Upper lobe of left lung (tissue), 4 donors: Measurements from ENCODE around the gene DDX39A.

Experiments
- POLR2A ChIP-seq, 4 donors: fragments of 450-650 bp; IDR thresholded peaks; one replicate each; pipeline ENCODE4 v1.5.1; 2016 to 2017; ENCODE audit warnings: antibody characterized with exemption in 4 of 4, mild to moderate bottlenecking in 2 of 4
- TF ChIP-seq, protein P1 (sequence below), 6 experiments: fragments of 450-650 bp in 4 of 6; fragments of 200-600 bp in 2 of 6; sonication (generic) in 2 of 6; IDR thresholded peaks; one replicate each; pipeline ENCODE4 v1.5.1; 2016 to 2019; ENCODE audit warnings: antibody characterized with exemption in 6 of 6

DNA sequence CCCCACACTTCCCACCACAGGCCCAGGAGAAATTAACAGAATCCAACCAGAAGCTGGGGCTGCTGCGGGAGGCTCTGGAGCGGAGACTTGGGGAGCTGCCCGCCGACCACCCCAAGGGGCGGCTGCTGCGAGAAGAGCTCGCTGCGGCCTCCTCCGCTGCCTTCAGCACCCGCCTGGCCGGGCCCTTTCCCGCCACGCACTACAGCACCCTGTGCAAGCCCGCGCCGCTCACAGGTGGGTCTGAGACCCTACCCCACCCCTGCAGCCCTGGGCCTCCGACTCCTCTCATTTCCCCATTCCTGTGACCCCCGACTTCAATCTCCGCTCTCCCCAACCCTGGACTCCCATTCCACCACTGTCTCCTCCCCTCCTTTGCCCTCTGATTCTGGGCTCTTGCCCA, 31.7 kb upstream of the DDX39A start:
- TF ChIP-seq, protein P1, sequence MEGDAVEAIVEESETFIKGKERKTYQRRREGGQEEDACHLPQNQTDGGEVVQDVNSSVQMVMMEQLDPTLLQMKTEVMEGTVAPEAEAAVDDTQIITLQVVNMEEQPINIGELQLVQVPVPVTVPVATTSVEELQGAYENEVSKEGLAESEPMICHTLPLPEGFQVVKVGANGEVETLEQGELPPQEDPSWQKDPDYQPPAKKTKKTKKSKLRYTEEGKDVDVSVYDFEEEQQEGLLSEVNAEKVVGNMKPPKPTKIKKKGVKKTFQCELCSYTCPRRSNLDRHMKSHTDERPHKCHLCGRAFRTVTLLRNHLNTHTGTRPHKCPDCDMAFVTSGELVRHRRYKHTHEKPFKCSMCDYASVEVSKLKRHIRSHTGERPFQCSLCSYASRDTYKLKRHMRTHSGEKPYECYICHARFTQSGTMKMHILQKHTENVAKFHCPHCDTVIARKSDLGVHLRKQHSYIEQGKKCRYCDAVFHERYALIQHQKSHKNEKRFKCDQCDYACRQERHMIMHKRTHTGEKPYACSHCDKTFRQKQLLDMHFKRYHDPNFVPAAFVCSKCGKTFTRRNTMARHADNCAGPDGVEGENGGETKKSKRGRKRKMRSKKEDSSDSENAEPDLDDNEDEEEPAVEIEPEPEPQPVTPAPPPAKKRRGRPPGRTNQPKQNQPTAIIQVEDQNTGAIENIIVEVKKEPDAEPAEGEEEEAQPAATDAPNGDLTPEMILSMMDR (IDR thresholded peaks at IDR 0.05): no peak
- TF ChIP-seq POLR2A (IDR thresholded peaks at IDR 0.05): no peak
